HG02623 (cell line): ENCODE results near the gene RAVER1.

ENCODE experiments used
- ATAC-seq: cut with Tn5 transposase; IDR thresholded peaks from one replicate; pipeline ENCODE4 v1.9.1; 2021; ENCODE audit warnings: moderate library complexity; ENCODE audit not compliant: unreplicated experiment

The RAVER1 gene

GRCh38 chr19:10318807-10319682, 14.3 kb downstream of the RAVER1 start:
- no peak for ATAC-seq

- no peak for ATAC-seq
Measured at GRCh38 chr19:10317857-10318462, 15.4 kb downstream of the RAVER1 start.

GRCh38 chr19:10317045-10317856, 16.1 kb downstream of the RAVER1 start:
- no peak for ATAC-seq

- no peak for ATAC-seq
Measured at GRCh38 chr19:10316229-10317044, 16.9 kb downstream of the RAVER1 start.

- peak; percentile 55 for ATAC-seq
Measured at GRCh38 chr19:10315335-10316214, 17.8 kb downstream of the RAVER1 start, which contains the start of gene FDX2. Gene FDX2 (minus strand): TSS chr19:10316015. CDS start chr19:10315996, 19 bp downstream.

GRCh38 chr19:10309423-10309822, 23.9 kb downstream of the RAVER1 start, which contains the start of gene ZGLP1:
Gene ZGLP1 (minus strand): TSS chr19:10309815.
- no peak for ATAC-seq

GRCh38 chr19:10306327-10306726, 27.0 kb downstream of the RAVER1 start:
- ATAC-seq = no peak

- no peak for ATAC-seq
Measured at GRCh38 chr19:10305139-10305806, 28.1 kb downstream of the RAVER1 start.

- no peak for ATAC-seq
Measured at GRCh38 chr19:10299545-10300458, 33.5 kb downstream of the RAVER1 start.

- no peak for ATAC-seq
Measured at GRCh38 chr19:10295847-10296591, 37.3 kb downstream of the RAVER1 start.

- no peak for ATAC-seq
Measured at GRCh38 chr19:10295305-10295846, 38.0 kb downstream of the RAVER1 start.

- no peak for ATAC-seq
Measured at GRCh38 chr19:10294368-10294697, 39.0 kb downstream of the RAVER1 start.

- ATAC-seq = no peak
Measured at GRCh38 chr19:10293637-10294367, 39.5 kb downstream of the RAVER1 start.

- no peak for ATAC-seq
Measured at GRCh38 chr19:10292789-10293636, 40.3 kb downstream of the RAVER1 start.

GRCh38 chr19:10292206-10292788, 41.0 kb downstream of the RAVER1 start:
- ATAC-seq = no peak
